K562 (cell line): Measurements from ENCODE around the gene CDC25B. TPM values are rescaled to one million over a fixed set of nuclear protein-coding genes. Genes with fewer than 3 reads are reported as not detected.

Source experiments
- ATAC-seq: fragments of 200-7000 bp; cut with Tn5 transposase; 3 replicates; pipeline ENCODE4 v1.9.1; 2020; ENCODE audit warnings: moderate library complexity
- BruUV-seq: library from RNA; stranded (reverse); fragments of 400-500 nt; replicated peaks from 2 replicates; lab custom pipeline; 2021; lab: Mats Ljungman, UMichigan
- CTCF ChIA-PET: fragments of 300-600 bp; formaldehyde crosslinking; extraction: SDS; loops from one replicate; lab custom pipeline; 2021; ENCODE audit warnings: low intra/inter-chr PET ratio; lab: Yijun Ruan, JAX
- POLR2A ChIA-PET: fragments of 300-600, 350-650 bp; sonication (Branson Sonifier 250); formaldehyde crosslinking; extraction: SDS; loops from one replicate; lab custom pipeline; 2021; ENCODE audit warnings: antibody characterized with exemption, inconsistent platforms; lab: Yijun Ruan, JAX
- DNase-seq, 4 experiments: peaks; one replicate each; pipeline versions ENCODE4 v3.0.0 to v3.0.0-alpha.2; 2011 to 2018; ENCODE audit warnings: low spot score in 3 of 4, mixed read lengths in 3 of 4; ENCODE audit errors: extremely low read depth in 1 of 4
- FAIRE-seq: peaks from 2 replicates; lab custom pipeline; 2011; peaks lifted over from hg19 to GRCh38; lab: Jason Lieb, UNC
- H2AFZ ChIP-seq: 2 replicates; pipeline ENCODE4 v1.6.0; 2011; ENCODE audit warnings: low read depth, low read length, control low read depth, inconsistent platforms
- H3K27ac ChIP-seq: fragments of 200-600 bp; 3 replicates; pipeline ENCODE4 v1.8.0; 2011; ENCODE audit warnings: low read depth, mild to moderate bottlenecking, control low read depth, inconsistent platforms, low read length, moderate library complexity, mixed read lengths; ENCODE audit errors: extremely low read depth
- H3K27me3 ChIP-seq, 2 experiments: fragments of 300-600 bp in 1 of 2; 2 replicates in 1 of 2; 3 replicates in 1 of 2; pipeline versions ENCODE4 v1.6.0 to v1.8.0; 2011; ENCODE audit warnings: inconsistent platforms in 2 of 2, low read length in 2 of 2, mild to moderate bottlenecking in 1 of 2, mixed read lengths in 1 of 2, moderate library complexity in 1 of 2; ENCODE audit not compliant: control insufficient read depth in 2 of 2, insufficient read depth in 2 of 2
- H3K36me3 ChIP-seq: fragments of 300-600 bp; 3 replicates; pipeline ENCODE4 v1.8.0; 2011; ENCODE audit warnings: mild to moderate bottlenecking, low read length, inconsistent platforms; ENCODE audit not compliant: control insufficient read depth, insufficient read depth
- H3K4me1 ChIP-seq, 2 experiments: fragments of 200-600 bp in 1 of 2; replicated peaks in 1 of 2; 2 replicates in 1 of 2; 3 replicates in 1 of 2; pipeline versions ENCODE4 v1.5.1 to v1.8.0; 2011; ENCODE audit warnings: inconsistent platforms in 2 of 2, low read length in 2 of 2, mild to moderate bottlenecking in 1 of 2, mixed read lengths in 1 of 2, moderate library complexity in 1 of 2; ENCODE audit not compliant: control insufficient read depth in 2 of 2, insufficient read depth in 2 of 2
- H3K4me2 ChIP-seq: 2 replicates; pipeline ENCODE4 v1.6.1; 2011; ENCODE audit warnings: low read length, control low read depth, inconsistent platforms, mixed read lengths; ENCODE audit not compliant: insufficient read depth
- H3K4me3 ChIP-seq: fragments of 200-600 bp; sonication (generic), shearing (Covaris generic); 2 replicates; pipeline ENCODE4 v1.5.1; 2016; ENCODE audit warnings: control low read depth, inconsistent platforms
- H3K79me2 ChIP-seq: fragments of 200-600 bp; 3 replicates; pipeline ENCODE4 v1.8.0; 2011; ENCODE audit warnings: low read length, inconsistent platforms; ENCODE audit not compliant: control insufficient read depth, insufficient read depth
- H3K9ac ChIP-seq, 2 experiments: 2 replicates each; pipeline versions ENCODE4 v1.6.0 to v1.6.1; 2011; ENCODE audit warnings: low read depth in 2 of 2, low read length in 2 of 2, control low read depth in 1 of 2, inconsistent platforms in 1 of 2, mild to moderate bottlenecking in 1 of 2, mixed read lengths in 1 of 2; ENCODE audit not compliant: insufficient read depth in 1 of 2
- H3K9me1 ChIP-seq: one replicate; pipeline ENCODE4 v1.6.0; 2011; ENCODE audit warnings: inconsistent platforms, mild to moderate bottlenecking, low read length, moderate library complexity; ENCODE audit not compliant: control insufficient read depth, insufficient read depth
- H3K9me3 ChIP-seq: replicated peaks from 2 replicates; pipeline ENCODE4 v1.5.1; 2011; ENCODE audit warnings: low read depth, low read length, inconsistent platforms; ENCODE audit not compliant: control insufficient read depth, insufficient read depth
- H4K20me1 ChIP-seq: replicated peaks from 2 replicates; pipeline ENCODE4 v1.6.1; 2011; ENCODE audit warnings: low read length, inconsistent platforms, mixed read lengths; ENCODE audit not compliant: control insufficient read depth, insufficient read depth
- ATF7 ChIP-seq: fragments of 450-650 bp; IDR thresholded peaks from 2 replicates; pipeline ENCODE4 v1.7.1; 2014; ENCODE audit warnings: mild to moderate bottlenecking, moderate library complexity
- HNRNPL ChIP-seq: fragments of 200-400 bp; formaldehyde crosslinking; IDR thresholded peaks from 2 replicates; pipeline ENCODE4 v1.6.1; 2017; ENCODE audit warnings: low read depth, mild to moderate bottlenecking, low read length
- SPI1 ChIP-seq: IDR thresholded peaks from 2 replicates; pipeline ENCODE4 v1.6.1; 2011; ENCODE audit warnings: low read depth, low read length, control low read depth, borderline replicate concordance
- STAT5A ChIP-seq: IDR thresholded peaks from 2 replicates; pipeline ENCODE4 v1.6.1; 2012; ENCODE audit warnings: low read length, inconsistent platforms, borderline replicate concordance
- WGBS: fragments of 100-300 bp; shearing (Covaris generic); methylation state at CpG from one replicate; pipeline ENCODE4 v1.1.6; 2016; ENCODE audit warnings: low coverage, mixed read lengths; ENCODE audit not compliant: insufficient coverage; ENCODE audit errors: missing lambda C conversion rate; 5-methylcytosine and 5-hydroxymethylcytosine counted together
- in situ Hi-C: fragments of 300-500 bp; cut with MboI; formaldehyde crosslinking; loops from 4 replicates; pipeline ENCODE4 v1.15.0; 2018; ENCODE audit warnings: inconsistent platforms, mixed read lengths
- intact Hi-C: fragments of 100-400 bp; cut with micrococcal nuclease; formaldehyde crosslinking; loops from 2 replicates; pipeline ENCODE4 v1.14.2; 2022
- polyA plus RNA-seq, 8 experiments: library from polyadenylated mRNA; depleted of rRNA in 4 of 8; stranded (reverse) in 5 of 8; unstranded in 3 of 8; fragments of >200 nt; fragmentation: Nextera tagmentation in 2 of 8; fragmentation: Illumina TruSeq in 1 of 8; extraction: Ambion mirVana in 2 of 8; extraction: Trizol in 1 of 8; gene quantifications; 2 replicates each; pipeline versions ENCODE4 v1.2.1 to v1.2.3, GENCODE V29; 2011 to 2014; ENCODE audit warnings: inconsistent platforms in 1 of 8, missing spikeins in 1 of 8
- total RNA-seq, 7 experiments: library from RNA; depleted of rRNA in 6 of 7; stranded (reverse); fragments of >200 nt in 6 of 7; fragmentation: Illumina TruSeq in 2 of 7; extraction: Trizol in 2 of 7; gene quantifications; 2 replicates each; pipeline versions ENCODE4 v1.2.1 to v1.2.3, GENCODE V29; 2011 to 2021; ENCODE audit warnings: low replicate concordance in 1 of 7
- TF ChIP-seq, protein P1 (sequence below): fragments of 450-650 bp; IDR thresholded peaks from 2 replicates; pipeline ENCODE4 v1.6.1; 2017; ENCODE audit warnings: mild to moderate bottlenecking, moderate library complexity
- TF ChIP-seq, protein P2 (sequence below): fragments of 250-450 bp; sonication (Bioruptor Pico); IDR thresholded peaks from 2 replicates; pipeline ENCODE4 v1.4.0; 2020

CDC25B gene
- total and polyA plus RNA-seq, 9 of the 15 experiments (the other 6 are each of a cell fraction or from before 2014, with no cell fraction given) = 2.3 to 35.7 (median 9.5) TPM

GRCh38 chr20:3747471-3747870, 48.6 kb upstream of the CDC25B start:
- Histone ChIP-seq H3K27ac (no peak overlapping the region), H3K4me3 (no peak overlapping the region), H4K20me1 (no peaks in the 10 kb centered on the region), H3K9ac (no peak overlapping the region), H3K4me1 (peaks cover 0 to 39% of the 10 kb centered on the region in 2 experiments; a peak in 3 of 5 replicates), H3K4me2 (no peak overlapping the region), H3K9me1 (no peaks in the 10 kb centered on the region), H3K27me3 (no peaks in the 10 kb centered on the region), H2AFZ (no peak overlapping the region), H3K79me2 (no peaks in the 10 kb centered on the region), H3K36me3 (peaks cover 8% of the 10 kb centered on the region; the same call in 1 of the 3 replicates), H3K9me3 (no peaks in the 10 kb centered on the region)
- intact Hi-C loops (no loop called here), in situ Hi-C loops (no loop called here)
- no peak for FAIRE-seq
- DNase-seq = no peak
- BruUV-seq = no TSS peak
- CTCF ChIA-PET = no interaction called here
- ATAC-seq = no peak
- 28% methylated on average over 2 of the region's 2 CpGs for WGBS
- TF ChIP-seq HNRNPL (no peak), STAT5A (no peak), SPI1 (no peak), ATF7 (no peak)
- TF ChIP-seq, protein P1, sequence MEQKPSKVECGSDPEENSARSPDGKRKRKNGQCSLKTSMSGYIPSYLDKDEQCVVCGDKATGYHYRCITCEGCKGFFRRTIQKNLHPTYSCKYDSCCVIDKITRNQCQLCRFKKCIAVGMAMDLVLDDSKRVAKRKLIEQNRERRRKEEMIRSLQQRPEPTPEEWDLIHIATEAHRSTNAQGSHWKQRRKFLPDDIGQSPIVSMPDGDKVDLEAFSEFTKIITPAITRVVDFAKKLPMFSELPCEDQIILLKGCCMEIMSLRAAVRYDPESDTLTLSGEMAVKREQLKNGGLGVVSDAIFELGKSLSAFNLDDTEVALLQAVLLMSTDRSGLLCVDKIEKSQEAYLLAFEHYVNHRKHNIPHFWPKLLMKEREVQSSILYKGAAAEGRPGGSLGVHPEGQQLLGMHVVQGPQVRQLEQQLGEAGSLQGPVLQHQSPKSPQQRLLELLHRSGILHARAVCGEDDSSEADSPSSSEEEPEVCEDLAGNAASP = no peak
- TF ChIP-seq, protein P2, sequence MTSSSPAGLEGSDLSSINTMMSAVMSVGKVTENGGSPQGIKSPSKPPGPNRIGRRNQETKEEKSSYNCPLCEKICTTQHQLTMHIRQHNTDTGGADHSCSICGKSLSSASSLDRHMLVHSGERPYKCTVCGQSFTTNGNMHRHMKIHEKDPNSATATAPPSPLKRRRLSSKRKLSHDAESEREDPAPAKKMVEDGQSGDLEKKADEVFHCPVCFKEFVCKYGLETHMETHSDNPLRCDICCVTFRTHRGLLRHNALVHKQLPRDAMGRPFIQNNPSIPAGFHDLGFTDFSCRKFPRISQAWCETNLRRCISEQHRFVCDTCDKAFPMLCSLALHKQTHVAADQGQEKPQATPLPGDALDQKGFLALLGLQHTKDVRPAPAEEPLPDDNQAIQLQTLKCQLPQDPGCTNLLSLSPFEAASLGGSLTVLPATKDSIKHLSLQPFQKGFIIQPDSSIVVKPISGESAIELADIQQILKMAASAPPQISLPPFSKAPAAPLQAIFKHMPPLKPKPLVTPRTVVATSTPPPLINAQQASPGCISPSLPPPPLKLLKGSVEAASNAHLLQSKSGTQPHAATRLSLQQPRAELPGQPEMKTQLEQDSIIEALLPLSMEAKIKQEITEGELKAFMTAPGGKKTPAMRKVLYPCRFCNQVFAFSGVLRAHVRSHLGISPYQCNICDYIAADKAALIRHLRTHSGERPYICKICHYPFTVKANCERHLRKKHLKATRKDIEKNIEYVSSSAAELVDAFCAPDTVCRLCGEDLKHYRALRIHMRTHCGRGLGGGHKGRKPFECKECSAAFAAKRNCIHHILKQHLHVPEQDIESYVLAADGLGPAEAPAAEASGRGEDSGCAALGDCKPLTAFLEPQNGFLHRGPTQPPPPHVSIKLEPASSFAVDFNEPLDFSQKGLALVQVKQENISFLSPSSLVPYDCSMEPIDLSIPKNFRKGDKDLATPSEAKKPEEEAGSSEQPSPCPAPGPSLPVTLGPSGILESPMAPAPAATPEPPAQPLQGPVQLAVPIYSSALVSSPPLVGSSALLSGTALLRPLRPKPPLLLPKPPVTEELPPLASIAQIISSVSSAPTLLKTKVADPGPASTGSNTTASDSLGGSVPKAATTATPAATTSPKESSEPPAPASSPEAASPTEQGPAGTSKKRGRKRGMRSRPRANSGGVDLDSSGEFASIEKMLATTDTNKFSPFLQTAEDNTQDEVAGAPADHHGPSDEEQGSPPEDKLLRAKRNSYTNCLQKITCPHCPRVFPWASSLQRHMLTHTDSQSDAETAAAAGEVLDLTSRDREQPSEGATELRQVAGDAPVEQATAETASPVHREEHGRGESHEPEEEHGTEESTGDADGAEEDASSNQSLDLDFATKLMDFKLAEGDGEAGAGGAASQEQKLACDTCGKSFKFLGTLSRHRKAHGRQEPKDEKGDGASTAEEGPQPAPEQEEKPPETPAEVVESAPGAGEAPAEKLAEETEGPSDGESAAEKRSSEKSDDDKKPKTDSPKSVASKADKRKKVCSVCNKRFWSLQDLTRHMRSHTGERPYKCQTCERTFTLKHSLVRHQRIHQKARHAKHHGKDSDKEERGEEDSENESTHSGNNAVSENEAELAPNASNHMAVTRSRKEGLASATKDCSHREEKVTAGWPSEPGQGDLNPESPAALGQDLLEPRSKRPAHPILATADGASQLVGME (CRISPR knock-in tag) = no peak
- POLR2A ChIA-PET = interaction anchor here (0.6 kb wide), 1 partner anchor 20 kb away, joined by 3 read pairs; the partner anchor contains the start of gene ADISSP
